GM12874 (cell line): ENCODE measurements around the gene CCDC144A.

Experiments used
- CTCF ChIP-seq: IDR thresholded peaks from 2 replicates; pipeline ENCODE4 v1.5.1; 2011; ENCODE audit warnings: low read depth, mild to moderate bottlenecking, control low read depth, low read length, moderate library complexity; ENCODE audit not compliant: insufficient read depth

The CCDC144A gene

GRCh38 chr17:16689731-16690281, at the start of gene CCDC144A:
CCDC144A (plus strand) TSS chr17:16690241; CDS start chr17:16690401, 160 bp downstream.
- TF ChIP-seq CTCF = peak; percentile 84

- no peak for TF ChIP-seq CTCF
Measured at GRCh38 chr17:16649585-16649984, 40.5 kb upstream of the CCDC144A start.

GRCh38 chr17:16652252-16652651, 37.8 kb upstream of the CCDC144A start:
- TF ChIP-seq CTCF = no peak

GRCh38 chr17:16652847-16653366, 37.1 kb upstream of the CCDC144A start:
- TF ChIP-seq CTCF = no peak

- TF ChIP-seq CTCF = no peak
Measured at GRCh38 chr17:16653367-16654041, 36.5 kb upstream of the CCDC144A start, which contains the start of gene ZNF624. ZNF624 (minus strand) TSS chr17:16653850.

- no peak for TF ChIP-seq CTCF
Measured at GRCh38 chr17:16661217-16661616, 28.8 kb upstream of the CCDC144A start.

- TF ChIP-seq CTCF = no peak
Measured at GRCh38 chr17:16662936-16663335, 27.1 kb upstream of the CCDC144A start.
